GM21526 (cell line): ENCODE measurements around the gene APOBEC3G.

Source experiments
- ATAC-seq: cut with Tn5 transposase; IDR thresholded peaks from one replicate; pipeline ENCODE4 v1.9.1; 2021; ENCODE audit warnings: moderate library complexity; ENCODE audit not compliant: unreplicated experiment, low FRiP score

Gene APOBEC3G

GRCh38 chr22:39117585-39118191, 40.6 kb downstream of the APOBEC3G start:
- ATAC-seq, result no peak

GRCh38 chr22:39120983-39121382, 43.9 kb downstream of the APOBEC3G start:
- ATAC-seq, result no peak

GRCh38 chr22:39122772-39123470, 45.8 kb downstream of the APOBEC3G start:
- ATAC-seq, result no peak

GRCh38 chr22:39123751-39124581, 46.9 kb downstream of the APOBEC3G start:
- no peak for ATAC-seq

- no peak for ATAC-seq
Measured at GRCh38 chr22:39125622-39126021, 48.5 kb downstream of the APOBEC3G start.

GRCh38 chr22:39128508-39128907, 51.4 kb downstream of the APOBEC3G start:
- no peak for ATAC-seq

GRCh38 chr22:39129081-39129480, 52.0 kb downstream of the APOBEC3G start:
- no peak for ATAC-seq

GRCh38 chr22:39129746-39130145, 52.7 kb downstream of the APOBEC3G start:
- no peak for ATAC-seq

- no peak for ATAC-seq
Measured at GRCh38 chr22:39130152-39130704, 53.2 kb downstream of the APOBEC3G start.

GRCh38 chr22:39130892-39131855, 54.1 kb downstream of the APOBEC3G start:
- ATAC-seq, result no peak

- no peak for ATAC-seq
Measured at GRCh38 chr22:39132281-39132680, 55.2 kb downstream of the APOBEC3G start.

GRCh38 chr22:39132871-39133524, 55.9 kb downstream of the APOBEC3G start:
- no peak for ATAC-seq

- ATAC-seq, result no peak
Measured at GRCh38 chr22:39133871-39134270, 56.8 kb downstream of the APOBEC3G start.

GRCh38 chr22:39134366-39135091, 57.5 kb downstream of the APOBEC3G start:
- no peak for ATAC-seq

GRCh38 chr22:39135092-39135896, 58.2 kb downstream of the APOBEC3G start:
- ATAC-seq, result no peak

GRCh38 chr22:39136317-39136716, 59.2 kb downstream of the APOBEC3G start:
- no peak for ATAC-seq
